ENCODE measurements around the gene LMBR1L. TPM values are rescaled to one million over a fixed set of nuclear protein-coding genes. Genes with fewer than 3 reads are reported as not detected.
"Not testable (repeated sequence)": the region's sequence is repeated elsewhere in the genome, so short reads cannot be mapped to it uniquely, and the experiment has no call there.

LMBR1L gene
- polyA plus RNA-seq, 1 donor: 50.3 TPM

DNA sequence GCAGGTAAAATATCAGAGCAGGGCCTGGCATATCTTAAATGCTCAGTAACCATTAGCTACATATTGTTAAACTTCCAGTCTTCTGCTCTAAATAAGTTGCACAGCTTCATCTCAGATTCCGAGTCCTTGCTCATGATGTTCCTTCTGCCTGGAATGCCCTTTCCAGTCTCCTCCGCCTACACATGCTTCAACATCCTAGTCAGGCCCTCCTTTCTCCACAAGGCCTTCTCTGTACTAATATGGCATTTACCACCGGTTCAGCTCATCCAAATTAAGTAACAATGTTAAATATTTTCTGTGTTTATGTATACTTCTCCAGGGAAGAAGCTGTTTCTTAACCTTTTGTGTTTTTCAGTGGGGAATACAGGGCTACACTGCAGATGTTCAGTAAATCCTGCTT, 24.5 kb downstream of the LMBR1L start:
- DNase-seq: no peak

- no peak for DNase-seq
These were observed 26.2 kb downstream of the LMBR1L start for GRCh38 chr12:49084438-49084837.

DNA sequence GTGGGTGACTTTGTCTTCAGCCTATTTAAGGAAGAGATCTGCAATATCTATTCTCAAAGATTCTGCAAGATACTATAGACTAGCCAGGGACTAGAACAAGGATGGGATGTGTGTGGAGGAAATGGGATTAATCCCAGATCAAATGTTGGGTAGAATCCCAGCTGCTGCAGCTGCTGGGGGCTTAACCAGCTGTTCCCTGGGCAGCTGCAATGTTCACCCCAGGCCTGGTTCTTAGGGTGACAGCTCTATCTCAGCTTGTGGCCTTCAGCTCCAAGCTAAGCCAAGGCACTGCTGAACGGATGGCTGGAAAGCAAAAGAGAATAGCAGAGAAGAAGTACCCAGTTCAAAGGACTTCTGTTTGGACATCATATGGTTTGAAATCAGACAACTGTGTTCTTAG, 30.9 kb downstream of the LMBR1L start:
- DNase-seq: no peak

GRCh38 chr12:49070971-49071370, 39.7 kb downstream of the LMBR1L start:
- DNase-seq: no peak

DNA sequence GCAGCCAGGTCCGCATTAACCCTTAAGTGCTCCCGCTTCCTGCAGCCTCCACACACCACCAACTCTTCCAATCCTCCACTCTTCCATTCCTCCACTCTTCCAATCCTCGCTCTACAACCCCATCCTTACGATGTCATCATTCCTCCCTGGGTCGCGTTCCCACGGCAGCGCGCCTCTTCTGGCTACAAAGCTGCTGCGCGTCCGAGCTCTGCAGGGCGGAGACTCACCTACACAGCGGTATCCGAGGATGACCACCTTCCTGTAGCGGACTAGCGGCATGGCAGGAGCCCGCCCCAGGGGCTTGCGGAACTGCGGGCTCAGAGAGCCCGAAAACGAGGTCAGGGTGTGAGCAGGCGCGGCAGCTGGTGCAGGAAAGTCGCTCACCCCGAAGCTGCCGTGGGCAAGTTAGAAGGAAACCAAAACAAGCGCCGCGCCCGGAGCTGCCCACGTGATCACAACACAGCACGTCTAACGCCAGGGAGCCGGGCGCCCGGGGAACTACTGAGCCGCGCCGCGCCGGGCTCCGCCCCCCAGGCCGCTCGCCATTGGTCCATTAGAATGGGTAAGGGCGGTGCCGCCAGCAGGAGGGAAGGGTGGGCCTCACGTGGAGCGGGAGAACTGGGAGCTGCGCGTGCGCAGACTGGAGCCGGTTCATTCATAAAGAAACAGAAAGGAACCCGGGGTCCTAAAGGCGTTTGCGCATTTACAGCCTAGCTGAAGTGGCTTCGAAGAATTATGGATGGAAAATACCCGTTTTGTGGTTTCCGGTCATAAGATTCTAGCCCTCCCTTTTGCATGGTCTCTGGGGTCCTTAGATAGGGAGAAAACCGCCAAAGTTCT, 40.9 kb downstream of the LMBR1L start, which contains the start of gene RHEBL1:
Gene RHEBL1 (minus strand): TSS at position 473 of the 840 bp plus-strand sequence. CDS start 194 bp downstream, at position 279.
- DNase-seq: peak; percentile 96

DNA sequence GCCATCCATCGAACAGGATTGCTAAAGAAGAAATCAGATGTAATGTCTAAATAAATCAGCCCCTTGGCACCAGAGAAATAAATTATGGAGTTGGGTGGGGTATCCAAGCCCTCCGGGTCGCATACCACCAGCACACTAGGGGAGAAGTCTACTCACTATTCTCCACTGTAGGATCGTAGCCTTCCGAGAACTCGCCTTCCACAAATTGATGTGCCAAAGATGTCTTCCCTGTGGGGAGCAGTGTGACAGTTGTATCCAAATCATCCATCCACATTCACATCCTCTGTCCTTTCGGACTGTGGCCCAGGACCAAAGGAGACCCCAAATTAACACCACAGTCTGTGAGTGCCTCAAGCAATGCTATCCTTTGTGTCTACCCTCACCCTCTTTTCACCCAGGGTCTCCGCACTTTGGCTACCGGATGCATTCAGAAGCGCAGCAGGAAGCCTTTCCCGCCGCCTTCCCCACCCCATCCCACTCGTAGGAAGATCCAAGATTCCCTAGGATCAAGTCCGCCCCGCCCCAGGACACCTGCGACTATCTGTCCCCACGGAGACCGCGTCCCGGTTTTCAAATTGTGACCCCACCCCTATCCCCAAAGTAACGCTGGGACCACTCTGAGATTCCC, 41.7 kb downstream of the LMBR1L start:
- no peak for DNase-seq

DNA sequence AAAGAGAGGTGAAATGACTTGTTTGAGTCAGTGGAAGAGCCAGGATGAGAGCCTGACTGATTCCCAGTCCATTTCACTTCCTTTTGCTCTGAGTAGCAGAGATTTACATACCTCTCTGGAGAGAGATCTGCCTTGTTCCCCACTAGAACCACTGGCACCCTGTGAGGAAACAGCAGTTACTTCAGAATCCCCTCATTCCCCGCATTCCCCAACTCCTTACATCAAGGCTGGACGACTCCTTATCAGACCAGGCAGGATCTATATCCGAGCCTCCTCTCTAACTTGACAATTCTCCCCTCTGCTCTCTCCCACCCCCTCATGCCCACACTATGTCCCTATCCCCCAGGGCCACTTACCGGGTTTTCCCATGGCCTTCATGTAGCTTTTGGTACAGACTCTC, 44.5 kb downstream of the LMBR1L start:
- DNase-seq: no peak

DNA sequence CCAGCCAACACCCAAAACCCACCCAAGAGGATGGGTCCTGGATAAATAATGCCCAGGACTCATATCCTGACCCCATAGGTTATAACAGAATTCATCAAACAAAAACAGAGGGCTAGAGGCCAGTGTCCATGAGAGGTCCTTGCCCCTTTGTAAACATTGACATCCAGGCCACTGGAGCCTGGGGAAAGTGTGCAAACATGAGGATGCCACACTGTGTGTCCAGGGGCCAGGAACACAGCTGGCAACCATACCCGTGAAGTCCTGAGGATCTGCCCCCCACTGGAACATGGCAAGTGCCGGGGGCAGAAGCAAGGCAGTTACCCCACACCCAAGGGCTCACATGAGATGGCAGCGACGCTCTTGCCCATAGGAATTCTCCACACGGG, 45.9 kb downstream of the LMBR1L start:
- no peak for DNase-seq

- DNase-seq: not testable (repeated sequence)
These were observed 48.7 kb downstream of the LMBR1L start for GRCh38 chr12:49061916-49062315.

DNA sequence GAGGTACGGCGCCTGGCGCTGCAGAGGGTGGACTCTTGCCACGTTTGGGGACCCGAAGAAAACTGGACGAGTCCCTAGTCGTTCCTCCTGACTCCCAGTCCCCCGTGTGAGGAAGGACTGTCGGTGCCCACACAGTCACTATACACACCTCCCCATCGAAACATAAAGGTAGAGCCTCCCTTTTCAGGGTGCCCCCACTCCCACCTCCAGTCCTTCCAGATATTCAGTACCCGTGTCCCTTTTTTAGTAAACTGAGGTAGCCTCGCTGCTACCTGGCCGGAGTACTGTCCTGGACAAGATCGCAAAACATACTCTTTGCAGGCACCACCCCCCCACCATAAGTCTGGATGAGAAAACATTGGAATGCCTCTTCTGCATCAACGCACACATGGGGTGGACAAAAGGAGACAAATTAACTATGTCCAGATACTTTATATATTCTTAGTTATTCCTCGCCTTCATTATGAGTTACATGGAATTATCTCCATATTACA, 49.4 kb downstream of the LMBR1L start:
- no peak for DNase-seq

DNA sequence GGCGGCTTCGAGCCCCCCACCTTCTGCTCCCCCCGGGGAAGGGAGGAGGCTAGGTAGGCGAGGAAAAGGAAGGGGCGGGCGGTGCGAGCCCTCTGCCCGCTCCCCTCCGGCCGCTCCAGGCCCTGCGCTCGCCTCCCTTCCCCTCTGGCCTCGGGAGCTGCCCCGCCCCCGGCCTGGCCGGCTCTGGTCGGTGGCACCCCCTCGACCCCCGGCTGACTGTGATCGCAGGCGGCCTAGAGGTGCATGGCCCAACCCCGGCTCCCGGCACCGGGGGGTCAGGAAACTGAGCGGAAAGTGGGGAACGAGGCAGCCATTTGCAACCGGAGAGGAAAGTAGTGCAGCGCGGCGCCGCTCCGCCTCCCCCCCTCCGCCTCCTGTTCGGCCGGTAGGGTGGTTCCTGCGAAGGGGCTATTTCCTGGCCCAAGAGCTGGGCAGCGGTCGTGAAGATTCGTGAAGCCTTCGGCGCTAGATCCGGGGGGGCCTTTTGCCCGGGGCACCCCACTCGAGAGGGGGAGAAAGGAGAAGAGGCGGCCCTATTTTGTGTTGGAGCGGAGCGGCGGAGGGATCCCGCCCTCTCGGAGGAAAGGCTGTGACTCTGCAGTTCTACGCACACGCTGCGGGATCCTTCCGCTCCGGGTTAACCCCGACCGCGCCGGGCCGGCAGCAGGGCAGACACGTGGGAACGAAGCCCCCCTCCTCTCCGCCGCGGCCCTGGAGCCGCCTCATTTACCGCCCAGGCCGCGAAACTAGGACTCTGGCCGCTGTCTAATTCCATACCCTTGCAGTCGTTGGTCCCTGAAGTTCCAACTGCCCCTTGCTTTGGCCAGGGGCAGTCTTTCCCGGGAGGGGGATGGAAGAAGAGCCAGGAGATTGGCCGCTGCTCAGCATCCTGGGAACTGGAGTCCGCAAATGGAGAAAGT, 50.1 kb downstream of the LMBR1L start, which contains the start of gene KMT2D:
Gene KMT2D (minus strand): TSS at position 558 of the 920 bp plus-strand sequence. CDS start 5,470 bp downstream, outside the sequence.
- DNase-seq: peak; percentile 96

GRCh38 chr12:49059299-49060171, 51.1 kb downstream of the LMBR1L start:
- DNase-seq: peak; percentile 32

DNA sequence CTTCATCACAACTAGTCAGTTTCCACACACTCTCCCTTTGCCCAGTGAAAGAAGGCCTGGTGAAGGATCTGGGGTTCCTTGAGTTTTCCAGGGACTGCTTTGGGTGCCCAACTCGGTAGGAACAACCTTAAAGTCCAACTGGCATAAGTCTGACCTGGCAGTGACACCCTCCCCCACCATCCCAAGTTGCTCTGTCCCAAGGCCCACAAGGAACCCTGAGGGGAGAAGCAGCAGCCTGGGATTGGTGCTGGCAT, 51.7 kb downstream of the LMBR1L start:
- no peak for DNase-seq

GRCh38 chr12:49058366-49059044, 52.1 kb downstream of the LMBR1L start:
- no peak for DNase-seq

- no peak for DNase-seq
These were observed 52.8 kb downstream of the LMBR1L start for GRCh38 chr12:49057888-49058287.

DNA sequence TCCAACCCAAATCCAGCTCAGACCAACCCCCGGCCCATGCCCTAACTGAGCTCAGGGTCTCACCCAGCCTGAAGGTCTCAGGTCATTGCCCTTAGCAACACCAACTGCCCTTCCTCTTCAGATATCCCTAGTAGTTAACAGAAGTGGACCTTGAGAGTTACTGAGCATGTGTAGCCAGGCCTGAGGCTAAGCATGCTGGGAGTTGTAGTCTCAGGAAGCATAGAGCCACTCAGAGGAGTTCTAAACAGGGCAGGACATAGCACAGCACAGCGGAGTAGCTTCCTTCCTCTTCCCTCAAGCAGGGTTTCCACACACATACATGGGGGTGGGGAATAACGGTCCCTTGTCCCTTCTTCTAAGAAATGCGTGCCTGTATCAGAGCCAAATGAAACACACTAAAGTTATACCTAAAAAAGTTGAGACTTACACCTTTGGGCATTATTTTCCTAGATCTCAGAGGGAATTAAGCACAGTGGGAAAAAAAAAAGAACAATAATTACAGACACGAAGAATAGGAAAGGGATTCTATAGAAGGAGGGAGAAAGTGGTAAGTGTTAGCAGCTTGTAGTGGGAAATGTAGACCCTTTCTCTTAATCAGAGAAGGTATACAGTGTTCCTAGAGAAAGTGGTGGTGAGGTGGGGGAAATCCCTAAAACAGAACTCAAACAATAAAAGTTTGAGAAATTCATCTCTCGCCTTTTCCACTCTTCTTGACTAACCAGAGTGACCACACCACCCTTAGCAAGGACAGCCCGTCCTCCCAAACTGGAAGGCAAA, 54.5 kb downstream of the LMBR1L start:
- DNase-seq: peak; percentile 69

DNA sequence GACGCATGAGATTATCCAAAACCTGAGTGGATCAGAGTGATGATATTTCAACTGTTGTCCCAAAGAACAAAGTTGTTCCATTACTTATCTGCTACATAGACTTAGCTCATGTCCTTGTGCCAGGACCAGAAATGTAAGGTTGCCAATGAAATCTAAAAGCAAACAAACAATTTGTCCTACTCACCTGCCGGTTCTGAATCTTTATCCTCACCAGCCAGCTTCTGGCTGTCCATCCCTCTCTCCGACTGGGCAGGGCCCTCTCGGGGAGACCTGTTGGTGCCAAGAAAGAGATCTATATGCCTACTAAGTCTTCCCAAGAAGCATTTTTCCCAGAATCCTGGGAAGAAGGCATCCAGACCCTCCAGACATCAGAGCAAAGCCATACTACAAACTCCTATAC, 55.6 kb downstream of the LMBR1L start:
- no peak for DNase-seq

DNA sequence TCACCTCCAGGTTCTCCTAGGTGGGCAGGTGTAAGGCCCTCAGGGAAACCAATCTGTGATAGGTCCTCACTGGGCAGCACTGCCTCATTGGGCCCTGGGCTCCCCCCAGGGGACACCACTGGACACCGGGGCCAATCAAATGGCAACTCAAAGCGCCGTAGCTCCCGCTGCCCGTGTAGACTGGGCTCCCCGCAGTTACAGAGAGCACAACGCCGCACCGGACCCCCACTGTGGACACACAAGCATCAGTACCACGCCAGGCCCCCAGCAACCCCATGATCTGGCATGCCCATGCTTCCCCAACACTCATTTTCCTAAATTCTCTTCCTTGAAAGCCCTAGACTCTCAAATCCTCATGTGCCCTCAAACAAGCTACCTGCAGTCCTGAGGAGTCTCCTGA, 56.1 kb downstream of the LMBR1L start:
- DNase-seq: no peak

- no peak for DNase-seq
These were observed 56.6 kb downstream of the LMBR1L start for GRCh38 chr12:49054096-49054495.

DNA sequence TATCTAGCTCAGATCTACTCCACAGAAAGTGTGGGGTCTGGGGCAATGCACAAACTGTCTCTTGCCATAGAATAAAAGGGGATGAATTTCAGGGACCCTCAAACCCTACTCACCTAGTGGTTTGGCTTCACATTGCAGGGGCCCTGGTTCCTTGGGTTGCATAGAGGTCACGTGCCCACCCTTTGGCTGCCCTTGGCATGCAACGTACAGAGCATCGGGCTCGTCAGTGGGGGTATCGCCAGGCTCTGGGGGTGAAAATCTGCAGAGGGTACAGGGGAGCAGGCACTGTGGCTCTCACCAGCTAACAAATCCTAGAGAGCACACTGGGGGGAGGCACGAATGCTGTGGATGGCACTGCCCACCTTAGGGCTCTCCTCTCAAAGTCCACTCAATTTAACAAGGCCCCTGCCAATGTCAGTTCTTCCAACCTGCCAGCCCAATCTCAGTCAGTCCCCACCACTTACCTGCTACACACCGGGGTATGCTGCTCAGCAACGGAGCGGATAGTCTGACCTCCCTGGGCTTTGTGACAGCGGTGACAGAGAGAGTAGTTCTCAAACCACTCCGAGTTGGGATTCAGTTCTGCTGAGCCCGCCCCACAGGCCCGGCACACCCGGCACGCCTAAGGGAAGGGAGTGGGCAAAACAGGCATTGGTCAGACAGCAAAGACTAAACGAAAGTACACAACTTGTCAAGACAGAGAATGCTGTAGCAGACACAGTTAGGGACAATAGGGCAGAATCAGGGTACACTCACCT, 58.0 kb downstream of the LMBR1L start:
- no peak for DNase-seq
